Measurements from ENCODE around the gene ZNF598.

The ZNF598 gene

GRCh38 chr16:2009791-2010510, at the start of gene ZNF598:
TSS of gene ZNF598 (minus strand) at chr16:2009821.
- peak; percentile 79 for DNase-seq

GRCh38 chr16:2058872-2059271, 49.3 kb upstream of the ZNF598 start:
- no peak for DNase-seq

GRCh38 chr16:2058420-2058819, 48.8 kb upstream of the ZNF598 start:
- DNase-seq, result no peak

- DNase-seq, result no peak
Observed at GRCh38 chr16:2057438-2057837, 47.8 kb upstream of the ZNF598 start.

- DNase-seq, result no peak
Observed at GRCh38 chr16:2056681-2057407, 47.2 kb upstream of the ZNF598 start.

GRCh38 chr16:2056077-2056476, 46.5 kb upstream of the ZNF598 start:
- DNase-seq, result no peak

GRCh38 chr16:2054543-2055245, 45.1 kb upstream of the ZNF598 start:
- DNase-seq, result no peak

- no peak for DNase-seq
Observed at GRCh38 chr16:2053897-2054296, 44.3 kb upstream of the ZNF598 start.

- no peak for DNase-seq
Observed at GRCh38 chr16:2053211-2053610, 43.6 kb upstream of the ZNF598 start.

GRCh38 chr16:2048116-2048543, 38.5 kb upstream of the ZNF598 start:
- no peak for DNase-seq

GRCh38 chr16:2047330-2048115, 37.9 kb upstream of the ZNF598 start, which contains the start of the genes NTHL1 and TSC2:
TSS of gene NTHL1 (minus strand) at chr16:2047834. CDS start at chr16:2047823, 11 bp downstream.
TSS of gene TSC2 (plus strand) at chr16:2047985. CDS start at chr16:2048616, 631 bp downstream.
- DNase-seq, result peak; percentile 95

- no peak for DNase-seq
Observed at GRCh38 chr16:2046893-2047329, 37.3 kb upstream of the ZNF598 start.

- no peak for DNase-seq
Observed at GRCh38 chr16:2045965-2046892, 36.6 kb upstream of the ZNF598 start.

- no peak for DNase-seq
Observed at GRCh38 chr16:2044541-2044940, 34.9 kb upstream of the ZNF598 start.

- no peak for DNase-seq
Observed at GRCh38 chr16:2043667-2044451, 34.2 kb upstream of the ZNF598 start.

GRCh38 chr16:2042986-2043666, 33.5 kb upstream of the ZNF598 start:
- no peak for DNase-seq

- DNase-seq, result no peak
Observed at GRCh38 chr16:2042171-2042985, 32.8 kb upstream of the ZNF598 start.

- DNase-seq, result no peak
Observed at GRCh38 chr16:2040787-2041522, 31.3 kb upstream of the ZNF598 start.

All from activated naive CD4-positive, alpha-beta T cell treated with Interleukin-2 at 50 U/mL for 16 hours (primary cell).